SK-N-SH (cell line): ENCODE measurements around the gene CFAP100.

Experiments
- EZH2phosphoT487 ChIP-seq: fragments of 200-600 bp; sonication (generic); IDR thresholded peaks from 2 replicates; pipeline ENCODE4 v1.6.1; 2017; ENCODE audit warnings: low read depth, mixed run types, mild to moderate bottlenecking, antibody characterized with exemption, moderate library complexity, borderline replicate concordance
- FOXM1 ChIP-seq: IDR thresholded peaks from 2 replicates; pipeline ENCODE4 v1.4.0; 2012; ENCODE audit warnings: low read depth, mild to moderate bottlenecking
- GATA2 ChIP-seq: sonication (generic); formaldehyde crosslinking; IDR thresholded peaks from 2 replicates; pipeline ENCODE4 v1.5.0; 2020; ENCODE audit warnings: mild to moderate bottlenecking, missing genetic modification reagents
- RCOR1 ChIP-seq: fragments of 150-350 bp; IDR thresholded peaks from 2 replicates; pipeline ENCODE4 v1.6.1; 2017; ENCODE audit warnings: antibody characterized with exemption, low read length
- TF ChIP-seq, protein P1 (sequence below): fragments of 200-600 bp; sonication (generic); IDR thresholded peaks from 2 replicates; pipeline ENCODE4 v1.6.1; 2017; ENCODE audit warnings: antibody characterized with exemption, mild to moderate bottlenecking, moderate library complexity
- TF ChIP-seq, protein P2 (sequence below): IDR thresholded peaks from 2 replicates; pipeline ENCODE4 v1.6.1; 2012; ENCODE audit warnings: mild to moderate bottlenecking, low read depth, low read length, moderate library complexity

DNA sequence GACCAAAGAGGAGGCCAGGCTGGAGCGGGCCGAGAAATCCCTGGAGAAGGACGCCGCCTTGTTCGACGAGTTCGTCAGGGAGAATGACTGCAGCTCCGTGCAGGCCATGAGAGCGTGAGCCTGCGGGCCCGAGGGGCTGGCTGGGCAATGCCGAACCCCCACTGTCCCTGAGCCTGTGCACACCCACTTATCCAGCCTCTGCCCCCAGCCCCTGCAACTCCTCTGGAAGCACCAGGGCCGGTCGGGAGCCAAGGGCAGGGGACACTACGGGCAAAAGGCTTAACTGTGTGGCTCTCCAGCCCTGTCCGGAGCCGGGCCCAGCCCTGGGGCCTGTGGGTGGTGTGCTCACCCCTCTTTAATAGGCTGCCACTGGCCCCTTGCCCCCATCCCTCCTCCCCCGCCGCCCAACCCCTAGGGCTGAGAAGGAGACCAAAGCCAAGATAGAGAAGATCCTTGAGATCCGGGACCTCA is 24.0 kb downstream of the CFAP100 start:
- TF ChIP-seq FOXM1 (no peak), EZH2phosphoT487 (no peak), GATA2 (CRISPR knock-in tag) (no peak), RCOR1 (no peak)
- TF ChIP-seq, protein P1, sequence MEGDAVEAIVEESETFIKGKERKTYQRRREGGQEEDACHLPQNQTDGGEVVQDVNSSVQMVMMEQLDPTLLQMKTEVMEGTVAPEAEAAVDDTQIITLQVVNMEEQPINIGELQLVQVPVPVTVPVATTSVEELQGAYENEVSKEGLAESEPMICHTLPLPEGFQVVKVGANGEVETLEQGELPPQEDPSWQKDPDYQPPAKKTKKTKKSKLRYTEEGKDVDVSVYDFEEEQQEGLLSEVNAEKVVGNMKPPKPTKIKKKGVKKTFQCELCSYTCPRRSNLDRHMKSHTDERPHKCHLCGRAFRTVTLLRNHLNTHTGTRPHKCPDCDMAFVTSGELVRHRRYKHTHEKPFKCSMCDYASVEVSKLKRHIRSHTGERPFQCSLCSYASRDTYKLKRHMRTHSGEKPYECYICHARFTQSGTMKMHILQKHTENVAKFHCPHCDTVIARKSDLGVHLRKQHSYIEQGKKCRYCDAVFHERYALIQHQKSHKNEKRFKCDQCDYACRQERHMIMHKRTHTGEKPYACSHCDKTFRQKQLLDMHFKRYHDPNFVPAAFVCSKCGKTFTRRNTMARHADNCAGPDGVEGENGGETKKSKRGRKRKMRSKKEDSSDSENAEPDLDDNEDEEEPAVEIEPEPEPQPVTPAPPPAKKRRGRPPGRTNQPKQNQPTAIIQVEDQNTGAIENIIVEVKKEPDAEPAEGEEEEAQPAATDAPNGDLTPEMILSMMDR, result no peak
- TF ChIP-seq, protein P2, sequence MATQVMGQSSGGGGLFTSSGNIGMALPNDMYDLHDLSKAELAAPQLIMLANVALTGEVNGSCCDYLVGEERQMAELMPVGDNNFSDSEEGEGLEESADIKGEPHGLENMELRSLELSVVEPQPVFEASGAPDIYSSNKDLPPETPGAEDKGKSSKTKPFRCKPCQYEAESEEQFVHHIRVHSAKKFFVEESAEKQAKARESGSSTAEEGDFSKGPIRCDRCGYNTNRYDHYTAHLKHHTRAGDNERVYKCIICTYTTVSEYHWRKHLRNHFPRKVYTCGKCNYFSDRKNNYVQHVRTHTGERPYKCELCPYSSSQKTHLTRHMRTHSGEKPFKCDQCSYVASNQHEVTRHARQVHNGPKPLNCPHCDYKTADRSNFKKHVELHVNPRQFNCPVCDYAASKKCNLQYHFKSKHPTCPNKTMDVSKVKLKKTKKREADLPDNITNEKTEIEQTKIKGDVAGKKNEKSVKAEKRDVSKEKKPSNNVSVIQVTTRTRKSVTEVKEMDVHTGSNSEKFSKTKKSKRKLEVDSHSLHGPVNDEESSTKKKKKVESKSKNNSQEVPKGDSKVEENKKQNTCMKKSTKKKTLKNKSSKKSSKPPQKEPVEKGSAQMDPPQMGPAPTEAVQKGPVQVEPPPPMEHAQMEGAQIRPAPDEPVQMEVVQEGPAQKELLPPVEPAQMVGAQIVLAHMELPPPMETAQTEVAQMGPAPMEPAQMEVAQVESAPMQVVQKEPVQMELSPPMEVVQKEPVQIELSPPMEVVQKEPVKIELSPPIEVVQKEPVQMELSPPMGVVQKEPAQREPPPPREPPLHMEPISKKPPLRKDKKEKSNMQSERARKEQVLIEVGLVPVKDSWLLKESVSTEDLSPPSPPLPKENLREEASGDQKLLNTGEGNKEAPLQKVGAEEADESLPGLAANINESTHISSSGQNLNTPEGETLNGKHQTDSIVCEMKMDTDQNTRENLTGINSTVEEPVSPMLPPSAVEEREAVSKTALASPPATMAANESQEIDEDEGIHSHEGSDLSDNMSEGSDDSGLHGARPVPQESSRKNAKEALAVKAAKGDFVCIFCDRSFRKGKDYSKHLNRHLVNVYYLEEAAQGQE, result no peak
